Cardiac fibroblast (primary cell): ENCODE results near the gene ACOT7.
"Not testable (repeated sequence)": the region's sequence is repeated elsewhere in the genome, so short reads cannot be mapped to it uniquely, and the experiment has no call there.

Experiments
- DNase-seq, 2 donors: peaks; one replicate each; pipeline versions ENCODE4 v3.0.0 to v3.0.0-alpha.2; 2010; ENCODE audit warnings: low read depth in 2 of 2
- H3K4me3 ChIP-seq, 2 donors: replicated peaks in 1 of 2; 1 replicate in 1 of 2; 2 replicates in 1 of 2; pipeline ENCODE4 v1.5.1; 2011; ENCODE audit warnings: low read depth in 2 of 2, low read length in 2 of 2, mild to moderate bottlenecking in 2 of 2, moderate library complexity in 1 of 2
- TF ChIP-seq, protein P1 (sequence below): IDR thresholded peaks from one replicate; pipeline ENCODE4 v1.5.1; 2011; ENCODE audit warnings: low read depth, mild to moderate bottlenecking, low read length, inconsistent platforms

ACOT7 gene

GRCh38 chr1:6380037-6380436 is 13.5 kb downstream of the ACOT7 start:
- DNase-seq: no peak
- H3K4me3 ChIP-seq: no peak overlapping the region
- TF ChIP-seq, protein P1, sequence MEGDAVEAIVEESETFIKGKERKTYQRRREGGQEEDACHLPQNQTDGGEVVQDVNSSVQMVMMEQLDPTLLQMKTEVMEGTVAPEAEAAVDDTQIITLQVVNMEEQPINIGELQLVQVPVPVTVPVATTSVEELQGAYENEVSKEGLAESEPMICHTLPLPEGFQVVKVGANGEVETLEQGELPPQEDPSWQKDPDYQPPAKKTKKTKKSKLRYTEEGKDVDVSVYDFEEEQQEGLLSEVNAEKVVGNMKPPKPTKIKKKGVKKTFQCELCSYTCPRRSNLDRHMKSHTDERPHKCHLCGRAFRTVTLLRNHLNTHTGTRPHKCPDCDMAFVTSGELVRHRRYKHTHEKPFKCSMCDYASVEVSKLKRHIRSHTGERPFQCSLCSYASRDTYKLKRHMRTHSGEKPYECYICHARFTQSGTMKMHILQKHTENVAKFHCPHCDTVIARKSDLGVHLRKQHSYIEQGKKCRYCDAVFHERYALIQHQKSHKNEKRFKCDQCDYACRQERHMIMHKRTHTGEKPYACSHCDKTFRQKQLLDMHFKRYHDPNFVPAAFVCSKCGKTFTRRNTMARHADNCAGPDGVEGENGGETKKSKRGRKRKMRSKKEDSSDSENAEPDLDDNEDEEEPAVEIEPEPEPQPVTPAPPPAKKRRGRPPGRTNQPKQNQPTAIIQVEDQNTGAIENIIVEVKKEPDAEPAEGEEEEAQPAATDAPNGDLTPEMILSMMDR: no peak

DNA sequence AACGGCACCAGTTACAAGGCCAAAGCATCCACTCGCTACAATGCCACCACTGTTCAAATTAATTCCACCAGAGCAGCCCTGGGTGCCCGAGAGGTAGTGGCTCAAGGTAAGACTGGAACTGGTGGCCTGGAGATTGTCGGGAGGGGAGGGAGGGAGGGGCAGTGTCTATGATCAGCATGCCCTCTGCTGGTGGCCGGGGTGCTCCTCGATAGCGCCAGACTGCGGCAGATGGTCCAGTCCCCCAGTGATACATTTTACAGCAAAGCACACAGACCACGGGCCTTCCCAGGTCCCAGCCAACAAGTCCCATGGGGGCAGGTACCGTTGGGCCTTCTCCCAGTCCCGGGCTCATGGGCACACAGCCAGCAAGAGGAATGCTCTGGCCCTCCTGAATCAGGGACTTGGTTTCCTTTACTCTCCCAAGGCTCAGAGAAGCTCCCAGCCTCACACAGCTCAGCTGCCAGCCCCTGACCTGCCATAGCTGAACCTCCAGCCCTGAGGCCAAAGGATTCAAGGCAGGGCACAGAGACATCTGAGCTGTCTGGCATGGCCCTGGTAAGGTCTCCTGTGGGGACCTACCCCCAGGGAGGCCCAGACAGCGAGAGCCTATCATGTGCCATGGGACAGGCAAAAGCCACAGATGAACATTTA is 15.3 kb downstream of the ACOT7 start:
- no peak for DNase-seq
- H3K4me3 ChIP-seq: no peak overlapping the region
- TF ChIP-seq, protein P1: no peak

GRCh38 chr1:6373961-6374720 is 19.4 kb downstream of the ACOT7 start:
- H3K4me3 ChIP-seq: no peak overlapping the region
- TF ChIP-seq, protein P1: no peak
- DNase-seq: no peak

- not testable (repeated sequence) for H3K4me3 ChIP-seq
Measured at GRCh38 chr1:6372236-6372635, 21.3 kb downstream of the ACOT7 start.

DNA sequence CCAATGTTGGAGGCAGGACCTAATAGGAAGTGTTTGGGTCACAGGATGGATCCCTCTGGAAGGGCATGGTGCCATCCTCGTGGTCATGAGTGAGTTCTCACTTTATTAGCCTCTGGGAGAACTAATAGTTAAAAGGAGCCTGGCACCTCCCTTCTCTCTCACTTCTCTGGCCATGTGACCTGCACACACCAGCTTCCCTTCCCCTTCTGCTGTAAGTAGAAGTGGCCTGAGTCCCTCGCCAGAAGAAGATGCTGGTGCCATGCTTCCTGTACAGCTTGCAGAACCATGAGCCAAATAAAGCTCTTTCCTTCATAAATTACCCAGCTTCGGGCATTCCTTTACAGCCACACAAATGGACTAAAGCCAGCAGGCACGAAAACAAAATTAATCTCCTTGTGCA is 23.6 kb downstream of the ACOT7 start:
- TF ChIP-seq, protein P1: no peak
- no peak overlapping the region for H3K4me3 ChIP-seq
- DNase-seq: no peak

More at GRCh38 chr1:6372236-6372635, 21.3 kb downstream of the ACOT7 start:
- DNase-seq: not testable (repeated sequence)

DNA sequence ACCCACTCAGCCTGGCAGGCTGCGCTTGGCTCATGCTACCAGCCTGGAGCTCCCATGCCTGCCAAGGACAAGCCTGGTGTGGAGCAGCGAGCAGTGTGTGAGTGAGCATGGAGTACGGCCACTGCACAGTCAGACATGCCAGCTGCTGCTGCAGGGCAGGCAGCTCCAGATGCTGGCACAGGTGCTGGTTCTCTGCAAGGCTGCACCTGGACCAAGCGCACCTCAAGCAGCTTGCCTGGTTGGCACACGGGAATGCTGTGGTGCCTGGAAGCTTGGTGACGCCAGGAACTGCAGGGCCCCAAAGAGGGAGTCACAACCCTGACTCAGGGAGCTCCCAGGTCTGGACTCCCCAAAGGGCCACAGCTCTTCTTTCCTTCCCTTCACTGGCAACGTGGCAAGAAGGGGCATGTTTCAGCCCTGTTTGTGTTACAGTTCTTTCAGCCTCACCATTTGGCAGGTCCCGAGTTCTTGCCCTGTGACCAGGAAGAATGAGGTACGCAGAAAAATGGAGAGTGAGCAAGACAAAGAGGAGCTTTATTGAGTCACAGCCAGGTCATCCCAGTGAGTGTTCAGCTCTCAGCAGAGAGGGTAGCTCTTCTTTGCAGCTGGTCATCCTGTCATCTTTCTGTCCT is 26.1 kb downstream of the ACOT7 start:
- TF ChIP-seq, protein P1: no peak
- no peak overlapping the region for H3K4me3 ChIP-seq
- peak in 1 of 2 donors; percentile 67 for DNase-seq

- no peak for DNase-seq
- TF ChIP-seq, protein P1: no peak
- H3K4me3 ChIP-seq: no peak overlapping the region
Measured at GRCh38 chr1:6365047-6365446, 28.5 kb downstream of the ACOT7 start.
